HG03196 (cell line): ENCODE measurements around the gene HSPD1.

Source experiments
- ATAC-seq: cut with Tn5 transposase; IDR thresholded peaks from one replicate; pipeline ENCODE4 v1.9.1; 2021; ENCODE audit not compliant: unreplicated experiment

HSPD1 gene

GRCh38 chr2:197499594-197500502 lies at the start of gene HSPD1, which contains the start of gene HSPE1:
Gene HSPD1 (minus strand): TSS chr2:197499840. CDS start chr2:197498848, 992 bp downstream.
Gene HSPE1 (plus strand): TSS chr2:197500379. CDS start chr2:197500437, 58 bp downstream.
- peak; percentile 82 for ATAC-seq

GRCh38 chr2:197548582-197548981 lies 48.9 kb upstream of the HSPD1 start:
- no peak for ATAC-seq

GRCh38 chr2:197547163-197547900 lies 47.7 kb upstream of the HSPD1 start:
- no peak for ATAC-seq

- ATAC-seq, result no peak
These were observed 43.6 kb upstream of the HSPD1 start for GRCh38 chr2:197543206-197543605.

GRCh38 chr2:197539734-197540133 lies 40.1 kb upstream of the HSPD1 start:
- no peak for ATAC-seq

GRCh38 chr2:197538412-197538811 lies 38.8 kb upstream of the HSPD1 start:
- no peak for ATAC-seq

- ATAC-seq, result no peak
These were observed 17.5 kb upstream of the HSPD1 start for GRCh38 chr2:197517150-197517549.

- peak; percentile 9 for ATAC-seq
These were observed 16.7 kb upstream of the HSPD1 start for GRCh38 chr2:197516393-197516761.

GRCh38 chr2:197515739-197516392 lies 16.2 kb upstream of the HSPD1 start, which contains the start of gene MOB4:
Gene MOB4 (plus strand): TSS chr2:197516066. CDS start chr2:197516087, 21 bp downstream.
- peak; percentile 97 for ATAC-seq

GRCh38 chr2:197515315-197515738 lies 15.7 kb upstream of the HSPD1 start:
- peak; percentile 6 for ATAC-seq

GRCh38 chr2:197514754-197515153 lies 15.1 kb upstream of the HSPD1 start:
- no peak for ATAC-seq

GRCh38 chr2:197513915-197514314 lies 14.3 kb upstream of the HSPD1 start:
- no peak for ATAC-seq

- ATAC-seq, result no peak
These were observed 7.0 kb upstream of the HSPD1 start for GRCh38 chr2:197506658-197507057.

GRCh38 chr2:197504512-197504911 lies 4.9 kb upstream of the HSPD1 start:
- no peak for ATAC-seq

GRCh38 chr2:197504000-197504399 lies 4.4 kb upstream of the HSPD1 start:
- no peak for ATAC-seq

- ATAC-seq, result no peak
These were observed 3.0 kb upstream of the HSPD1 start for GRCh38 chr2:197502685-197503084.

GRCh38 chr2:197502201-197502600 lies 2.6 kb upstream of the HSPD1 start:
- ATAC-seq, result no peak

- no peak for ATAC-seq
These were observed 977 bp upstream of the HSPD1 start for GRCh38 chr2:197500503-197501131.

- peak; percentile 27 for ATAC-seq
These were observed 575 bp downstream of the HSPD1 start for GRCh38 chr2:197498937-197499593.

GRCh38 chr2:197498235-197498936 lies 1.3 kb downstream of the HSPD1 start:
- no peak for ATAC-seq
